B cell (primary cell): ENCODE measurements around the gene TULP3. TPM values are rescaled to one million over a fixed set of nuclear protein-coding genes. Genes with fewer than 3 reads are reported as not detected.

Experiments used
- ATAC-seq: fragments of 200-7000 bp; cut with Tn5 transposase; one replicate; pipeline ENCODE4 v1.10.0; 2021; ENCODE audit warnings: low read depth, mild to moderate bottlenecking, moderate number of reproducible peaks, moderate library complexity
- CTCF ChIA-PET: fragments of 350-600 bp; sonication (Branson Sonifier 250); formaldehyde crosslinking; loops from one replicate; lab custom pipeline; 2021; ENCODE audit warnings: antibody characterized with exemption, inconsistent platforms; lab: Charles Lee
- POLR2A ChIA-PET: fragments of 350-600 bp; sonication (Branson Sonifier 250); formaldehyde crosslinking; loops from one replicate; lab custom pipeline; 2021; ENCODE audit warnings: antibody characterized with exemption; lab: Charles Lee
- DNase-seq: peaks from one replicate; pipeline ENCODE4 v3.0.0; 2013
- H2AFZ ChIP-seq: 2 replicates; pipeline ENCODE4 v1.6.1; 2012; ENCODE audit warnings: mild to moderate bottlenecking, low read depth, low read length; ENCODE audit not compliant: insufficient read depth, poor library complexity, severe bottlenecking
- H3K27ac ChIP-seq, 2 donors: 1 replicate in 1 of 2; 2 replicates in 1 of 2; pipeline ENCODE4 v1.5.1; 2012 to 2013; ENCODE audit warnings: low read length in 2 of 2, mild to moderate bottlenecking in 2 of 2, moderate library complexity in 1 of 2
- H3K27me3 ChIP-seq, 4 experiments: fragments of 200-600 bp in 1 of 4; sonication (generic) in 1 of 4; replicated peaks in 1 of 4; 1 replicate in 2 of 4; 2 replicates in 2 of 4; pipeline versions ENCODE4 v1.6.1 to v1.7.0; 2013 to 2016; ENCODE audit warnings: low read length in 3 of 4, mild to moderate bottlenecking in 2 of 4, mixed read lengths in 1 of 4, moderate library complexity in 1 of 4; ENCODE audit not compliant: insufficient read depth in 4 of 4, control insufficient read depth in 3 of 4; ENCODE audit errors: control extremely low read depth in 1 of 4
- H3K36me3 ChIP-seq, 2 experiments: replicated peaks in 1 of 2; 1 replicate in 1 of 2; 2 replicates in 1 of 2; pipeline versions ENCODE4 v1.6.1 to v1.7.1; 2013; ENCODE audit warnings: low read length in 1 of 2; ENCODE audit not compliant: insufficient read depth in 2 of 2, control insufficient read depth in 1 of 2; ENCODE audit errors: control extremely low read depth in 1 of 2, extremely low read depth in 1 of 2
- H3K4me1 ChIP-seq, 2 donors: fragments of 200-600 bp in 1 of 2; sonication (generic) in 1 of 2; 1 replicate in 1 of 2; 2 replicates in 1 of 2; pipeline versions ENCODE4 v1.5.1 to v1.6.1; 2013 to 2017; ENCODE audit warnings: low read length in 2 of 2; ENCODE audit not compliant: control insufficient read depth in 2 of 2, insufficient read depth in 2 of 2
- H3K4me2 ChIP-seq: replicated peaks from 2 replicates; pipeline ENCODE3; 2012; ENCODE audit warnings: mild to moderate bottlenecking, low read depth, low read length; ENCODE audit not compliant: poor library complexity, severe bottlenecking
- H3K4me3 ChIP-seq, 5 experiments: fragments of 200-600 bp in 1 of 5; sonication (generic) in 1 of 5; 1 replicate in 3 of 5; 2 replicates in 2 of 5; pipeline versions ENCODE4 v1.5.1 to v1.7.0; 2011 to 2016; ENCODE audit warnings: low read length in 4 of 5, mild to moderate bottlenecking in 4 of 5, low read depth in 2 of 5, control low read depth in 1 of 5, moderate library complexity in 1 of 5; ENCODE audit not compliant: insufficient read depth in 1 of 5; ENCODE audit errors: control extremely low read depth in 1 of 5, extremely low read depth in 1 of 5
- H3K79me2 ChIP-seq: fragments of 200-600 bp; sonication (generic); one replicate; pipeline ENCODE4 v1.6.0; 2016; ENCODE audit warnings: low read length; ENCODE audit not compliant: control insufficient read depth, insufficient read depth
- H3K9ac ChIP-seq: fragments of 200-600 bp; sonication (generic); 2 replicates; pipeline ENCODE4 v1.6.1; 2017; ENCODE audit warnings: mild to moderate bottlenecking, low read length, moderate library complexity
- H3K9me3 ChIP-seq, 3 donors: one replicate each; pipeline versions ENCODE4 v1.6.1 to v1.7.1; 2013; ENCODE audit warnings: low read length in 2 of 3; ENCODE audit not compliant: control insufficient read depth in 2 of 3, insufficient read depth in 1 of 3; ENCODE audit errors: control extremely low read depth in 1 of 3
- H4K20me1 ChIP-seq: 2 replicates; pipeline ENCODE4 v1.6.0; 2012; ENCODE audit warnings: mild to moderate bottlenecking, low read length; ENCODE audit not compliant: insufficient read depth, control insufficient read depth, poor library complexity, severe bottlenecking
- H3K27ac Mint-ChIP-seq: one replicate; pipeline ENCODE4 v1.8.0; 2021; ENCODE audit warnings: mixed read lengths
- H3K27me3 Mint-ChIP-seq: one replicate; pipeline ENCODE4 v1.8.0; 2021; ENCODE audit warnings: mixed read lengths
- H3K4me1 Mint-ChIP-seq: one replicate; pipeline ENCODE4 v1.8.0; 2021; ENCODE audit warnings: mixed read lengths
- H3K4me3 Mint-ChIP-seq: one replicate; pipeline ENCODE4 v1.8.0; 2021; ENCODE audit warnings: mixed read lengths
- H3K9me3 Mint-ChIP-seq: one replicate; pipeline ENCODE4 v1.8.0; 2022; ENCODE audit warnings: mixed read lengths; ENCODE audit not compliant: insufficient read depth
- EZH2 ChIP-seq: IDR thresholded peaks from 2 replicates; pipeline ENCODE4 v1.6.1; 2012; ENCODE audit warnings: borderline replicate concordance, low read depth, mild to moderate bottlenecking, moderate library complexity, low read length; ENCODE audit not compliant: insufficient read depth, poor library complexity, severe bottlenecking
- WGBS: methylation state at CpG from one replicate; pipeline ENCODE4 v1.1.5; 2013; ENCODE audit warnings: missing lambda C conversion rate; ENCODE audit not compliant: insufficient coverage; 5-methylcytosine and 5-hydroxymethylcytosine counted together
- intact Hi-C: fragments of 100-400 bp; cut with micrococcal nuclease; formaldehyde crosslinking; loops from one replicate; pipeline ENCODE4 v1.10.0; 2022
- polyA plus RNA-seq: library from polyadenylated mRNA; depleted of rRNA; stranded (reverse); fragments of >200 nt; gene quantifications from 2 replicates; pipeline ENCODE4 v1.2.3, GENCODE V29; 2012
- total RNA-seq, 2 donors: library from RNA; stranded (reverse); fragments of 120-200 nt in 1 of 2; gene quantifications; 1 replicate in 1 of 2; 2 replicates in 1 of 2; pipeline versions ENCODE4 v1.2.3 to v1.2.4, GENCODE V29; 2013 to 2022
- TF ChIP-seq, protein P1 (sequence below): fragments of 200-600 bp; IDR thresholded peaks from one replicate; pipeline ENCODE4 v1.8.0; 2022; ENCODE audit warnings: antibody characterized with exemption, mild to moderate bottlenecking

The TULP3 gene
- total and polyA plus RNA-seq, 2 donors (not counting 1 experiment from before 2014, with no cell fraction given) = 8.3 to 9.2 TPM

DNA sequence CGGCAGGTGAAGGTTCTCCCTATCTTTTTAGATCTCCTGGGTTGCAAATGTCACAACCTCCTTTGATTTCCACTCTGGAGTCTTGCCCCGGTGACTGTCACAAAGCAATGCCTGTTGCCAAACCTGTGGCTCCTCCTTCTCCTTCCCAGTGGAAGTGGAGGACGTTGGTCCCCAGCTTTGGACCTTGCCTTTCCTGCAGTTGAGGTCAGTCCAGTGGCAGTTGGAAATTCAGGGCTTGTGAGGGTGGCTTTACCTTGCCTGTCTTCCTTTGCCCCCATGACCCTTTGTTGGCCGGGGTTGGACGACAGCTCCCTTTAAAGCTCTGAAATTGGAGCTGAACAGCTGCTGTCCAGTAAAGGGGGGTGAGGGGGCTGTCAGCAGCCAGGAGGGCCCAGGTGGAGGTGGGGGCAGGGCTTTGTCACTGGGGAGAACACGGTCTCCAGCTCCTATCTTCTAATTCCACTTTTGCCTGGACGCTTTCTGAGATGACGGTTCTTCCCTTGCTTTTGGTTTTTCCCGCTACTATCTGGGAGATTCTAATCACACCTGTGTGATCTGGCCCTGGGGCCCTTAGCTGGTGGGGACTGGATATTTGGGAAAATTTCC lies 72.6 kb downstream of the TULP3 start:
- ATAC-seq (no peak), DNase-seq (no peak)
- Histone ChIP-seq H3K27ac (no peak overlapping the region), H2AFZ (no peak overlapping the region), H3K9me3 (no peaks in the 10 kb centered on the region), H3K4me1 (peaks cover 8 to 10% of the 10 kb centered on the region in 2 donors), H3K27me3 (peaks cover 0 to 43% (median 12%) of the 10 kb centered on the region in 4 experiments), H3K4me2 (no peak overlapping the region), H3K36me3 (no peaks in the 10 kb centered on the region), H3K9ac (no peak overlapping the region), H4K20me1 (no peaks in the 10 kb centered on the region), H3K4me3 (no peak overlapping the region), H3K79me2 (no peaks in the 10 kb centered on the region)
- no peak overlapping the region for H3K4me3 Mint-ChIP-seq
- CTCF ChIA-PET = no interaction called here
- 75% methylated on average over 4 of the region's 9 CpGs for WGBS
- intact Hi-C loops = no loop called here
- H3K9me3 Mint-ChIP-seq = no peaks in the 10 kb centered on the region
- peaks cover 20% of the 10 kb centered on the region for H3K4me1 Mint-ChIP-seq
- H3K27ac Mint-ChIP-seq = no peak overlapping the region
- no peak for TF ChIP-seq EZH2
- TF ChIP-seq, protein P1, sequence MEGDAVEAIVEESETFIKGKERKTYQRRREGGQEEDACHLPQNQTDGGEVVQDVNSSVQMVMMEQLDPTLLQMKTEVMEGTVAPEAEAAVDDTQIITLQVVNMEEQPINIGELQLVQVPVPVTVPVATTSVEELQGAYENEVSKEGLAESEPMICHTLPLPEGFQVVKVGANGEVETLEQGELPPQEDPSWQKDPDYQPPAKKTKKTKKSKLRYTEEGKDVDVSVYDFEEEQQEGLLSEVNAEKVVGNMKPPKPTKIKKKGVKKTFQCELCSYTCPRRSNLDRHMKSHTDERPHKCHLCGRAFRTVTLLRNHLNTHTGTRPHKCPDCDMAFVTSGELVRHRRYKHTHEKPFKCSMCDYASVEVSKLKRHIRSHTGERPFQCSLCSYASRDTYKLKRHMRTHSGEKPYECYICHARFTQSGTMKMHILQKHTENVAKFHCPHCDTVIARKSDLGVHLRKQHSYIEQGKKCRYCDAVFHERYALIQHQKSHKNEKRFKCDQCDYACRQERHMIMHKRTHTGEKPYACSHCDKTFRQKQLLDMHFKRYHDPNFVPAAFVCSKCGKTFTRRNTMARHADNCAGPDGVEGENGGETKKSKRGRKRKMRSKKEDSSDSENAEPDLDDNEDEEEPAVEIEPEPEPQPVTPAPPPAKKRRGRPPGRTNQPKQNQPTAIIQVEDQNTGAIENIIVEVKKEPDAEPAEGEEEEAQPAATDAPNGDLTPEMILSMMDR = no peak
- POLR2A ChIA-PET = no interaction called here
- H3K27me3 Mint-ChIP-seq = peaks cover 39% of the 10 kb centered on the region

DNA sequence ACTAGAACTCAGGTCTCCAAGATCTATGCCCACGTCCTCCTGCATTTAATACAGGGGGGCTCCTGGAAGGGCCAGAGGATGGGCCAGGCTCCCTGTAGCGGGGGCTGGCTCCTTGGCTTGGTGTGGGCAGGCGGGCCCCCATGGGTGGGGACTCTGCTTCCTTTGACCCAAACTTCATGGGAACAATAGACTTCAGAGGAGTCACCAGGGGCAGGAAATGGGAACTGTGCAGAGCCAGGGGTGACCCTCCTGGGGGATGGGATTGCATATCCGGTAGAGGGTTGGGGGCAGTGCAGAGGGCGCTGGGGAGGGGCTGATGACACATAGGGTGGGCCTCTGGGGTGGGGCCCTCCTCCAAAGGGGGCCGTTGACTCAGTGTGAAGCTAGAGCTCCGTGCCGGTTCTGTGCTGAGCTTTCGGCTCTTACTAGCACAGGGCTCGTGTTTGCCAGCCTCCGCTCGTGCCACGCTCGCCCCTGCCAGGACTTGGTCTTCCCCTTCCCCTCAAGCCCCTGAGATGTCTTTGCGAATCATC lies 73.1 kb downstream of the TULP3 start:
- peaks cover 34% of the 10 kb centered on the region for H3K27me3 Mint-ChIP-seq
- H4K20me1 ChIP-seq = no peaks in the 10 kb centered on the region
- no peak overlapping the region for H3K9ac ChIP-seq
- no peak overlapping the region for H2AFZ ChIP-seq
- no peak overlapping the region for H3K27ac ChIP-seq
- intact Hi-C loops = no loop called here
- no peak for TF ChIP-seq EZH2
- TF ChIP-seq, protein P1 = no peak
- no peaks in the 10 kb centered on the region for H3K9me3 Mint-ChIP-seq
- DNase-seq (no peak), ATAC-seq (no peak)
- no peak overlapping the region for H3K4me2 ChIP-seq
- H3K4me3 ChIP-seq = no peak overlapping the region
- peaks cover 0 to 38% (median 10%) of the 10 kb centered on the region in 4 experiments for H3K27me3 ChIP-seq
- H3K9me3 ChIP-seq = no peaks in the 10 kb centered on the region
- H3K27ac Mint-ChIP-seq = no peak overlapping the region
- H3K36me3 ChIP-seq = no peaks in the 10 kb centered on the region
- ChIA-PET POLR2A (no interaction called here), CTCF (interaction anchor here (0.7 kb wide), 1 partner anchor 67 kb away, joined by 4 read pairs; no protein-coding TSS in a partner anchor)
- no peaks in the 10 kb centered on the region for H3K79me2 ChIP-seq
- 65% methylated on average over 15 of the region's 15 CpGs for WGBS
- peaks cover 17% of the 10 kb centered on the region for H3K4me1 Mint-ChIP-seq
- no peak overlapping the region for H3K4me3 Mint-ChIP-seq
- peaks cover 8 to 10% of the 10 kb centered on the region in 2 donors for H3K4me1 ChIP-seq
